T-helper 2 cell treated with Interferon-gamma antibody and Interleukin-4, amounts not matched to agents 100 ng/mL and 5 ng/mL, for 36 hours (primary cell): Measurements from ENCODE around the gene ABCA3. TPM values are rescaled to one million over a fixed set of nuclear protein-coding genes. Genes with fewer than 3 reads are reported as not detected.
"Not testable (repeated sequence)": the region's sequence is repeated elsewhere in the genome, so short reads cannot be mapped to it uniquely, and the experiment has no call there.

ENCODE experiments used
- intact Hi-C: fragments of 100-400 bp; cut with micrococcal nuclease; formaldehyde crosslinking; loops from one replicate; pipeline ENCODE4 v1.15.1; 2023
- total RNA-seq: library from RNA; stranded (reverse); gene quantifications from 2 replicates; pipeline ENCODE4 v1.2.3, GENCODE V29; 2022

The ABCA3 gene
- 6.6 and 7.0 TPM in 2 replicates for total RNA-seq

GRCh38 chr16:2340564-2341455 is at the start of gene ABCA3:
Gene ABCA3 (minus strand): TSS chr16:2340728. CDS start chr16:2326466, 14,262 bp downstream.
- intact Hi-C loops = loop anchor here (2.0 to 5.0 kb wide), 3 partner anchors 82 to 989 kb away; partner anchors contain the start of genes GNPTG and TSR3

- intact Hi-C loops = no loop called here
These were observed 48.4 kb upstream of the ABCA3 start for GRCh38 chr16:2388875-2389433.

GRCh38 chr16:2388139-2388874 is 47.8 kb upstream of the ABCA3 start:
- intact Hi-C loops = no loop called here

GRCh38 chr16:2386990-2387389 is 46.5 kb upstream of the ABCA3 start:
- intact Hi-C loops = no loop called here

GRCh38 chr16:2385982-2386381 is 45.5 kb upstream of the ABCA3 start:
- intact Hi-C loops = not testable (repeated sequence)

- intact Hi-C loops = no loop called here
These were observed 44.8 kb upstream of the ABCA3 start for GRCh38 chr16:2385190-2385836.

- intact Hi-C loops = no loop called here
These were observed 43.9 kb upstream of the ABCA3 start for GRCh38 chr16:2384426-2384825.

- intact Hi-C loops = no loop called here
These were observed 43.0 kb upstream of the ABCA3 start for GRCh38 chr16:2383501-2383900.

GRCh38 chr16:2374644-2375043 is 34.1 kb upstream of the ABCA3 start:
- intact Hi-C loops = no loop called here

GRCh38 chr16:2373176-2373575 is 32.6 kb upstream of the ABCA3 start:
- intact Hi-C loops = no loop called here

GRCh38 chr16:2372684-2373083 is 32.2 kb upstream of the ABCA3 start:
- intact Hi-C loops = no loop called here

GRCh38 chr16:2371421-2371820 is 30.9 kb upstream of the ABCA3 start:
- intact Hi-C loops = no loop called here

- intact Hi-C loops = no loop called here
These were observed 30.2 kb upstream of the ABCA3 start for GRCh38 chr16:2370721-2371120.

- intact Hi-C loops = no loop called here
These were observed 26.3 kb upstream of the ABCA3 start for GRCh38 chr16:2366660-2367309.

- intact Hi-C loops = no loop called here
These were observed 25.1 kb upstream of the ABCA3 start for GRCh38 chr16:2365397-2366294.

- intact Hi-C loops = no loop called here
These were observed 24.2 kb upstream of the ABCA3 start for GRCh38 chr16:2364638-2365210.

- intact Hi-C loops = no loop called here
These were observed 21.7 kb upstream of the ABCA3 start for GRCh38 chr16:2362218-2362617.

GRCh38 chr16:2361129-2361528 is 20.6 kb upstream of the ABCA3 start:
- intact Hi-C loops = no loop called here

- intact Hi-C loops = no loop called here
These were observed 19.4 kb upstream of the ABCA3 start for GRCh38 chr16:2359919-2360318.

GRCh38 chr16:2358811-2359210 is 18.3 kb upstream of the ABCA3 start:
- intact Hi-C loops = no loop called here
